Activated CD8-positive, alpha-beta memory T cell treated with anti-CD3 and anti-CD28 coated beads, Interleukin-2, amount 50 U/mL, for 1 hour (primary cell): ENCODE measurements around the gene C17orf107.

Experiments
- DNase-seq: peaks from one replicate; pipeline ENCODE4 v3.0.0-alpha.2; 2020; ENCODE audit errors: extremely low read depth

The C17orf107 gene

DNA sequence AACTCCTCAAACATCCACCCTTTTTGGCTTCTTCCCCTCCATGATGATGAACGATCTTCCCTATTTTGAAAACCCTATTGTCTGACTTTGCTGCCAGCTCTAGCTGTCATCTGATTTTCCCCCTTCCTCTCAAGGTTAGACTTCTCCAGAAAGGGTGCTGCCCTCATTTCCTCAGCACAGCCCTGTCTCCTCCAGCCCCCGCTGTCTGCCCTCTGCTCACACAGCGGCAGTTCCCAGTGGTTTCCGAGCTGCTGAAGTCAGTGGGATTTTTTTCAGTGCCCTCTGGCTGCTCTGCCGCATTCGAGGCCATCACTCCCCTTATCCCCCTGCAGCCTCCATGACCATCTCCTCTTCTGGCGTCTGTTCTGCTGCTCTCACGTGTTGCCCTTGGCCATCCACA lies 26.6 kb upstream of the C17orf107 start:
- DNase-seq = no peak

DNA sequence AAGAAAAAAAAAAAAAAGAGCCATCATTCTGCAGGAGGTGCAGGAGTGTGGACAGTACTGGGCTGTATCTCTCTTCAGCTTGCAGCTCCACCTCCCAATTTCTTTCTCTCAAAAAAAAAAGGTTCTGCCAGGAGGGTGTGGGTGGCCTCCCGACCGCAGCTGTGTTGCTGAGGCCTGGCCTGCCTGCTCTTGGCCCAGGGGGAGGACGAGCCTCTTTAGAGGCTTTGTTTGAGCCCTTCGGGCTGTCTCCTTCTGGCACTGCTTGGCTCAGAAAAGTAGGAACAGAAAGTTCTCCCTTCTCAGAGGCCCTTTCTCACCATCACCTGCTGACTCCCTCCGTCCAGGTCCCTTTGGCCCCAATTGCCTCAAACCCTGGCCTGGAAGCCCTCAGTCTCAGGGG lies 22.2 kb upstream of the C17orf107 start:
- no peak for DNase-seq

DNA sequence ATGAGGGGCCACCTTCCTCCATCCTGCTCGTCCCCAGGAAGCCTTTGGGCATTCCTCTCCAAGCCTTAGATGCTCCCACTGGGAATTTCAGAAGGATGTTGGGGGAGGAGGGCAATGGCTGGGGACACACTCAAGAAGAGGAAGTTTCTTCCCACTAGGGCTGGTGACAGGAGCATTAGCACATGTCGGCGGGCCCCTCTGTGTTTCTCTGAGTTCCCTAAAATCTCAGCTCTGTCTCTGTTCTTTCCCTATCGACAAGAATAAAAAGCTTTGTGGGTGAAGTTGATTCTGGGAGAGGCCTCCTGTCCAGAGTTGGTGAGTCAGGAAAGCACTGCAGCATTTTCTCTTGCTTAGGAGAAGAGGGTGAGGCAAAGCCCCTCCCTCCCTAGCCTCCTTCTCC lies 19.7 kb upstream of the C17orf107 start:
- no peak for DNase-seq

DNA sequence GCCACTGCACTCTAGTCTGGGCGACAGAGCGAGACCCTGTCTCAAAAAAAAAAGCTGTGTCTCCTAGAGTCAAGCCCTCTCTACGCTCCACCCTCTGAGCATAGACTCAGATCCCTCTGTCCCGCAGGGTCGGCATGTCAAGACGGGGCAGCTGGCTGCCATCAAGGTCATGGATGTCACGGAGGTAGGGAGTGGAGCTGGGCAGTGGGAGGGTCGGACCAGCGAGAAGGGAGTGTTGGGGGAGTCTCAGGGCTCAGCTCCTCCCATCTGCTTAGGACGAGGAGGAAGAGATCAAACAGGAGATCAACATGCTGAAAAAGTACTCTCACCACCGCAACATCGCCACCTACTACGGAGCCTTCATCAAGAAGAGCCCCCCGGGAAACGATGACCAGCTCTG lies 18.5 kb upstream of the C17orf107 start:
- DNase-seq = no peak

DNA sequence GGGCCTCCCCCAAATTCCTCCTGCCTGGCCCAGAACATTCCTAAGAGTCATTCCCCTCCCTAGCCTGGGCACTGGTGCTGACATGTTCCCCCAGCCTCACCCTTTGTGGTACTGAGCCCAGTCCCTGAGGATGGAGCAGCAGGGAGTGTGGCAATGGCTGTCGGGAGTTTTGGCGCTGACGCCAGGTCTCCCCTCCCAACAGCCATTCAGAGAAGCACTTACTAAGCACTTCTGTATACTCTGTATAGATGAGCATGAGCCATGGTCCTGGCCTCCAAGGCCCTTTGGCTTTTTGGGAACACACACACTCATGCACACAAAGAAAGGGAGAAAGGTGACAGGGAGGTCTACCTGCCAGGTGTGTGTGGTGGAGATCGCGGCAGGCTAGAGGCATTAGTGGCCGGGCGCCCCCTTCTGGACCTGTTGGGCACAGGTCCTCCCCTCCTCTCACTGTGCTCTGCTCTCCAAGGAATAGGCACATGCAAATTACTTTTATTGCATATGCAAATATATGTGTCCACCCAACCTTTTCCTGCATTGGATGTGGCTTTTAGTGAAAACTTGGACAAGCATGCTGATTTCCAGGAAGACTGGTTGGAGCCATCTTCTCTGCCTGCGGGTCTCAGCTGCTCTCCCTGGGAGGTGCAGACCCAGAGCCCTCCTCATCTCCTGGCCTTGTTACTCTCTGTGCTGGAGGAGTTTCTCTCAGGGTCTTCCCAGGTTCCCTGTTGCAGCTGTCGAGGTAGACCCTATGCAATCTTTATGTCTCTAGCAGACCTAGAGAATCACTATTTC lies 17.4 kb upstream of the C17orf107 start:
- DNase-seq = no peak

DNA sequence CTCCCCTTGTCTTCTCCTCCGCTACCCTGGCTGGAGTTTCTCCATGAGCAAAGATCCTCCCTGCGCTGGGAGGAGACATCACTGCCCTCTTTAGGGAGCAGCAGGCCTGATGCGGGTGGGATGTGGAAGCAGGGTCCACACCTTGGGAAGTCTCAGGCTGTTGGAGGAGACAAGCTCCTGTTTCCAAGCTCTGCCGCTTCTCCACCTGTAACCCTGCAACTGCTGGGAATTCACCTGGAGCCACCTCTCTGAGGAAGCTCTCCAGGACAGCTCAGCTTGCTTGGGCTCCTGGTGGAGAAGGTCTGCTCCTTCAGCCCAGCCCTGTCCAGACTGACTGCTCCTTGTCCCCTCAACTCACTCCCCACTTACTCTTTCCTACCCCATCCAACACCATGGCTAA lies 14.8 kb upstream of the C17orf107 start:
- DNase-seq = no peak

DNA sequence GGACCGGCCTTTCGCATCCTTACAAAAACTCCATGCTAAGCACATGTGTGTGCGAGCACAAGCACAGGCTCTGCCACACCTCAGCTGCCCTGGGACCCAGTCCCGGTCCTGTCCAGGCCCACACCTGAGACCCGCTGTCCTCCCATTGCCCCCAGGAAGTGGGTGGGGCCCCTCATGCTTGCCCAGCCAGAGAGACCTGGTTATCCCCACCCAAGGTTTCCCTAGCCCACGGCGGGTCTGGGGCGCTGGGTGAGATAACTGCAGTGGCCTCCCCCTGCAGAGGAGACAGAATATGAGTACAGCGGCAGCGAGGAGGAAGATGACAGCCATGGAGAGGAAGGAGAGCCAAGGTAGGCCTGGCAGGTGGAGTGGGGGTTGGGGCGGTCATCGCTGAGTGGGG lies 12.5 kb upstream of the C17orf107 start:
- no peak for DNase-seq

DNA sequence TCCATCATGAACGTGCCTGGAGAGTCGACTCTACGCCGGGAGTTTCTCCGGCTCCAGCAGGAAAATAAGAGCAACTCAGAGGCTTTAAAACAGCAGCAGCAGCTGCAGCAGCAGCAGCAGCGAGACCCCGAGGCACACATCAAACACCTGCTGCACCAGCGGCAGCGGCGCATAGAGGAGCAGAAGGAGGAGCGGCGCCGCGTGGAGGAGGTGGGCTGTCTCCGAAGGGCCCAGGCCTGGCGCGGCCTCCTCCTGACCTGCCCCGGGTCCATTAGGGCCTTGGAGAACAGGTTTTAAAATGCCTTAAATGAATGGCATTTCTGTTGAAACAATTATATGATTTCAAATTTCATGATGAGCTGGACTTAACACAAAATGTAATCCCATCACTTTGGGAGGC lies 11.8 kb upstream of the C17orf107 start:
- no peak for DNase-seq

DNA sequence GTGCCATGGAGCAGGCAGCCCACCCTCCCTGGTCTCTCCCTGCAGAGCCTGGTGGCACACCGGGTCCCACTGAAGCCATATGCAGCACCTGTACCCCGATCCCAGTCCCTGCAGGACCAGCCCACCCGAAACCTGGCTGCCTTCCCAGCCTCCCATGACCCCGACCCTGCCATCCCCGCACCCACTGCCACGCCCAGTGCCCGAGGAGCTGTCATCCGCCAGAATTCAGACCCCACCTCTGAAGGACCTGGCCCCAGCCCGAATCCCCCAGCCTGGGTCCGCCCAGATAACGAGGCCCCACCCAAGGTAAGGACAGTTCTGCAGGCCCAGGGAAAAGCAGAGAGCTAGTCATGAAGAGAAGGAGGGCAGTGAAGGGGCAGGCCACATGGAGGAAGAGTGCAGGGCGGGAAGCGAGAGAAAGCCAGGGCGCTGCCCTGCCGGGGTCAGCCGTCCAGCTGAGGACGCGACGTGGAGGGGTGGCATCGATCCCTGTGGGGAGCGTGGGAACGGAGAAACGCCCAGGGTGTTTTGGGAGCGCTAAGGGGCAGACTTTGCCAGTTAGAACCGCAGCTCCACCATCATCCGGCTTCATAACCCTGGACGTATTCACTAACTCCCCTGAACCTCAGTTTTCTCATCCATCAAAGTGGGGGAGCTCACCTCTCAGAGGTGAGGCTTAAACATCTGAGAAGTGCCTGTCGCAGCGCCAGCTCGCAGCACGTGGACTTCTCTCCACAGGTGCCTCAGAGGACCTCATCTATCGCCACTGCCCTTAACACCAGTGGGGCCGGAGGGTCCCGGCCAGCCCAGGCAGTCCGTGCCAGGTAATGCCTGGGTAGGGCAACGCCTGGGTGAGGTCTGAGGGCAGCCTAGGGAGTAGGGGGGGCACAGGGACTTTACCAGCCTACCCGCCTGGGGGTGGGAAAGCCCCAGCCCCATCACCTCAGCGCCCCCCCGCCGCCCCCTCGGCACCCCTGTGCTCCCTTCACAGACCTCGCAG lies 7.6 kb upstream of the C17orf107 start:
- no peak for DNase-seq

DNA sequence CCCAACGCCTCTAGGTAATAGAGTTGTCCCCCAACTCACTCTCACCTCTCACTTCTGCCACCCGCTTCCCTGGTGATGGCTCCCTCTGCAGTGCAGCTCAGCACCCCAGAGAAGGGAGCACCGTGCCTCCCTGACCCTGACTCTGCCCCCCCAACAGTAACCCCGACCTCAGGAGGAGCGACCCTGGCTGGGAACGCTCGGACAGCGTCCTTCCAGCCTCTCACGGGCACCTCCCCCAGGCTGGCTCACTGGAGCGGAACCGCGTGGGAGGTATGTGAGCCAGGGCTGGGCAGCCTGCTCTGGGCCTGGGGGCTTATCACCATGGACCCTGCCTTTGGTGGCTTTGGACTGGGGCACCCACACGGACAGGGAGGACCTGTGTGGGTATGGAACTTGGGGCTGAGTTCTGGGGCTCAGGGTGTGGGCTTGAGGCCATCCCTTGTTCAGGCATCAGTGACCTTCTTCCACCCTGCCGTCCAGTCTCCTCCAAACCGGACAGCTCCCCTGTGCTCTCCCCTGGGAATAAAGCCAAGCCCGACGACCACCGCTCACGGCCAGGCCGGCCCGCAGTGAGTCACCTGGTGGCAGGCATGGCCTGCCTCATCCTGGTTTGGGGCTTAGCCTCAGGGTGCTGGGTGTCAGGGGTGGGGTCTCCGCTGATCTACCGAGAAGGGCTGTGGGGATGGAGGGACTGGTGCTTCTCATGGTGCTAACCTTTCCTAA lies 6.7 kb upstream of the C17orf107 start:
- no peak for DNase-seq

DNA sequence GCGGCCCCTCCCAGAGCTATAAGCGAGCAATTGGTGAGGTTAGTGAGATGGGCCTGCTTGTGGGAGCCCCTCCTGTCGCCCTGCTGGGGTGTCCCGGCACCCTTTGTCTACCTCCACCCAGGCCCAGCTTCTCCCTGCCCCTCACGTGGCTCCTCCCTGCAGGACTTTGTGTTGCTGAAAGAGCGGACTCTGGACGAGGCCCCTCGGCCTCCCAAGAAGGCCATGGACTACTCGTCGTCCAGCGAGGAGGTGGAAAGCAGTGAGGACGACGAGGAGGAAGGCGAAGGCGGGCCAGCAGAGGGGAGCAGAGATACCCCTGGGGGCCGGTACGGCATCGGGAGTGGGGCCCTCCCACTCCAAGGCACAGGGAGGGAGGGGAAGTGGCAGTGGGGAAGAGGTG lies 6.1 kb upstream of the C17orf107 start:
- DNase-seq = no peak

DNA sequence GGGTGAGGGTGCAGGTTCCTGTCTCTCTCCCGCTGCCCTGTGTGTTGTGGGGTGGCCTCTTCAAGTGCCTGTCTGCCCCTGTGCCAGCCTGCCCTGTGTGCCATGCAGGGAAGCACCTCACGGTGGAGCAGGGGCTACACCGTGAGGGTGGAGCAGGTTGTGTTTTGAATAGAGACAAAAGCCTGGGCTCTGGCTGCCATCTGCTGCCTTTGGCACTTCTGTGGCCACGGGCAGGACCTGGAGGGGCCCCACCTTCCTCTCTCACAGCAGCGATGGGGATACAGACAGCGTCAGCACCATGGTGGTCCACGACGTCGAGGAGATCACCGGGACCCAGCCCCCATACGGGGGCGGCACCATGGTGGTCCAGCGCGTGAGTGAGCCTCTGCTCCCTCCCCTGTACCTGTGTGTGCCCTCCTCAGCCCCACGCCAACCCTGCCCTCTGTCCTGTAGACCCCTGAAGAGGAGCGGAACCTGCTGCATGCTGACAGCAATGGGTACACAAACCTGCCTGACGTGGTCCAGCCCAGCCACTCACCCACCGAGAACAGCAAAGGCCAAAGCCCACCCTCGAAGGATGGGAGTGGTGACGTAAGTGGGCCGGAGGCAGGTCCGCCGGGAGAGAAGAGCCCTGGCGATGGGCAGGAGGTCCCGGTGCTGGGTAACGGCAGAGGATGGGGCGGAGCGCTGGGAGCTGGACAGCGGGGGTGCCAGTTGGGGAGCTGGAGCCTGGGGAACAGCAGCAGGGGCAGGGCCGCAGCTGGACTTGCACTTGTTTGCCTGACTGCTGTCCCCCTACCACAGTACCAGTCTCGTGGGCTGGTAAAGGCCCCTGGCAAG lies 5.4 kb upstream of the C17orf107 start:
- DNase-seq = no peak

DNA sequence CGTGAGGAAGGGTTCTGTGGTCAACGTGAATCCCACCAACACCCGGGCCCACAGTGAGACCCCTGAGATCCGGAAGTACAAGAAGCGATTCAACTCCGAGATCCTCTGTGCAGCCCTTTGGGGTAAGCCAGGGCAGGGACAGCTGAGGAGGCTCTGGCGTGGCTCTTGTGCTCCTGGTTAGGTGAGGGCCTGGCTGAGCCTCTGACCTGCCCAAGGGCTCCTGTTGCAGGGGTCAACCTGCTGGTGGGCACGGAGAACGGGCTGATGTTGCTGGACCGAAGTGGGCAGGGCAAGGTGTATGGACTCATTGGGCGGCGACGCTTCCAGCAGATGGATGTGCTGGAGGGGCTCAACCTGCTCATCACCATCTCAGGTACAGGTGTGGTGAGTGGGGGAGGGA lies 4.2 kb upstream of the C17orf107 start:
- DNase-seq = no peak

DNA sequence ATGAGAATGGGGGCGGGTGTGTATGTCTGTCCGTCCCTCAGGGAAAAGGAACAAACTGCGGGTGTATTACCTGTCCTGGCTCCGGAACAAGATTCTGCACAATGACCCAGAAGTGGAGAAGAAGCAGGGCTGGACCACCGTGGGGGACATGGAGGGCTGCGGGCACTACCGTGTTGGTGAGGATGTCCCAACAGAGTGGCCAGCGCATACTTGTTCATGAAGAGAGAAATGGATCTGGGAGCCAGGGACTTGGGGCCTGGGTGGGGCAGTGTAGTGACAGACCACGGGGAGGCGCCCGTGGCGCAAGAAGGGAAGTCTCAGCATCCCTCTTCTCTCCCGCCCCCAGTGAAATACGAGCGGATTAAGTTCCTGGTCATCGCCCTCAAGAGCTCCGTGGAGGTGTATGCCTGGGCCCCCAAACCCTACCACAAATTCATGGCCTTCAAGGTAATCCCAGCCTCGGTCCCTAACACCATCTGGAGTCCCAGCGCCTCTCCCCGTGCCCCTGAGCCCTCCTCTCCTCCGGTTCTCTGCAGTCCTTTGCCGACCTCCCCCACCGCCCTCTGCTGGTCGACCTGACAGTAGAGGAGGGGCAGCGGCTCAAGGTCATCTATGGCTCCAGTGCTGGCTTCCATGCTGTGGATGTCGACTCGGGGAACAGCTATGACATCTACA lies 3.5 kb upstream of the C17orf107 start:
- no peak for DNase-seq

DNA sequence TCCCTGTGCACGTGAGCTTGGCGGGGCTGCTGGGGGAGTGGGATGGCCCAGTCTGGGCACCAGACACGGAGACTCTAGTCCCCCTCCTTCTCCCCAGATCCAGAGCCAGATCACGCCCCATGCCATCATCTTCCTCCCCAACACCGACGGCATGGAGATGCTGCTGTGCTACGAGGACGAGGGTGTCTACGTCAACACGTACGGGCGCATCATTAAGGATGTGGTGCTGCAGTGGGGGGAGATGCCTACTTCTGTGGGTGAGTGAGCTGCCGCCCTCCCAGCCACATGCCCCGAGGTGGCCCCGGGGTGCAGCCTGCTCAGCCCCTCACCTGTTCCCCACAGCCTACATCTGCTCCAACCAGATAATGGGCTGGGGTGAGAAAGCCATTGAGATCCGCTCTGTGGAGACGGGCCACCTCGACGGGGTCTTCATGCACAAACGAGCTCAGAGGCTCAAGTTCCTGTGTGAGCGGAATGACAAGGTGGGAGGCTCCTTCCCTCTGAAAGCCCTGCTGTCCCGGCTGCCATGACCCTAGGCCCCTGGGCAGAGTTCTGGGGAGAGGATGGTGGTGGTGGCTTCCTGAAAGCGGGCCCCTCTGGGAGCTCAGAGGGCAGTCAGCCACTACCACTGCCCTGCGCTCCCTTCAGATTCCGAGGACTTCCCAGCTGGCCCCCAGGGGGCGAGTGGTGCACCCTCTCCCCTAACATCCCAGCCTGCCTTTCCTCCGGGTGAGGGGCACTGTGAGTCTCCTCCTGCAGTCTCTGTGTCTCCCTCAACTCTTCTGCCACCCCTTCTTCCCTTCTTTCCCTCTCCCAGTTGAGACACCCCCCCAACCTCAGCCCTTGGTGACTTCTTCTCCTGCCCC lies 2.8 kb upstream of the C17orf107 start:
- no peak for DNase-seq

DNA sequence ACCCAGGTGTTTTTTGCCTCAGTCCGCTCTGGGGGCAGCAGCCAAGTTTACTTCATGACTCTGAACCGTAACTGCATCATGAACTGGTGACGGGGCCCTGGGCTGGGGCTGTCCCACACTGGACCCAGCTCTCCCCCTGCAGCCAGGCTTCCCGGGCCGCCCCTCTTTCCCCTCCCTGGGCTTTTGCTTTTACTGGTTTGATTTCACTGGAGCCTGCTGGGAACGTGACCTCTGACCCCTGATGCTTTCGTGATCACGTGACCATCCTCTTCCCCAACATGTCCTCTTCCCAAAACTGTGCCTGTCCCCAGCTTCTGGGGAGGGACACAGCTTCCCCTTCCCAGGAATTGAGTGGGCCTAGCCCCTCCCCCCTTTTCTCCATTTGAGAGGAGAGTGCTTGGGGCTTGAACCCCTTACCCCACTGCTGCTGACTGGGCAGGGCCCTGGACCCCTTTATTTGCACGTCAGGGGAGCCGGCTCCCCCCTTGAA lies 2.1 kb upstream of the C17orf107 start:
- DNase-seq = no peak

DNA sequence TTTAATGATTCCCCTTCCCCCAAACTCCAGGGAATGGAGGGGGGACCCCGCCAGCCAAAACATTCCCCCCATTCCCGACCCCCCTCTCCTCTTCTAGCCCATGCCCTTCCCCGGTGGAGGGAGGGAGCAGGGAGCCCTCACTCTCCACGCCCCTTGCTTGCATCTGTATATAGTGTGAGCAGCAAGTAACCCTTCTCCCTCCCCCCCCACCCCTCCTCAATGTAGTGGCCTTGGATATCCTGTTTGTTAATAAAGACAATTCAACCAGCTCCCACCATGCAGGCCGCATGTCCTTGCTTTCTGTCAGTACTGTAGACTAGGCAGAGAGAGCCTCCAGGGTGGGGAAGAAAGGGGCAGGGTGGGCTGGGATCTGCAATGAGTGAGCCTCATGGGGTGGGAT lies 1.6 kb upstream of the C17orf107 start:
- DNase-seq = no peak

DNA sequence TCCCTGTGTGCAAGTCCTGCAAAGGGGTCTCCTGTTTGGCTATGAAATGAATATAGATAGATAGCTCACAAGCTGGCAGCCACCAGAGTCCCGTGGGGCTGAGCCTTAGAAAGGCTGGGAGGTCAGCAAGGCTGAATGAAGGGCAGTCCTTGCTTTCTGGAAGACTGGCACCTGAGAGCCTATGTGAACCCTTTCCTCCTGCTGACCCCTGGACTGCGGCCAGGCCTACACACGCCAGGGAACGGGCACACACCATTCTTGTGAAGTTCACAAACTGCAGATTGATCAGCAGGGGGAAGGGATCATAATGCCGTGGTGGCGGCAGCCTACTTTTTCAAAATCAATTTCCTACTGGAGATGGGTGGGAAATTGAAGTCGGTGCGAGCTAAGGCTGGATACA lies 985 bp upstream of the C17orf107 start:
- no peak for DNase-seq

DNA sequence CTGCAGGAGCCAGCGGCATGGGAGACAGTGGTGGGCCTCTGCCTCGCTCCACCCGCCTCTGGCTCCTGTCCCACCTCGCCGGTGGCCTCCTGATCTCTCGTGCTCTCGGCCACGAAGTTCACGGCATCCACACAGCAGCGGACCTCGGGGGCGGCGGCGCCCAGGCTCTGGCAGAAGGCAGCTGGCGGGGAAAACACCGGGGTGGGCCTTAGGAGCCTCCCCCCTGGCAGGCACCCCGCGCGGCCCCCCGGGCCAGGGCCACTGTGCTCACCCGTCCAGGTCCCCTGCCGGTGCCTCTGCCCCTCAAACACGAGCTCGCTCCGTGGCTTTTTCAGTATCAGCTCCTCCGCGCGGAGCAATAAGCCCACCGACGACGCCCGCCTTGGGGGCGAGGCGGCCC lies 409 bp upstream of the C17orf107 start:
- DNase-seq = no peak
